SK-N-SH treated with all-trans-retinoic acid at 6 μM for 48 hours (cell line): ENCODE results near the gene IKZF1.

ENCODE experiments used
- ARNTL ChIP-seq: fragments of 450-650 bp; formaldehyde crosslinking; IDR thresholded peaks from 2 replicates; pipeline ENCODE4 v1.5.0; 2020; ENCODE audit warnings: low read depth, mild to moderate bottlenecking, moderate library complexity, borderline replicate concordance
- ISL1 ChIP-seq: fragments of 250-450 bp; sonication (Bioruptor Pico); IDR thresholded peaks from 2 replicates; pipeline ENCODE4 v2.1.2; 2022; ENCODE audit warnings: mild to moderate bottlenecking, moderate library complexity
- RARB ChIP-seq: fragments of 250-450 bp; sonication (Bioruptor Pico); IDR thresholded peaks from 2 replicates; pipeline ENCODE4 v1.8.0; 2021; ENCODE audit warnings: mild to moderate bottlenecking, moderate library complexity
- ZC3H10 ChIP-seq: fragments of 250-450 bp; sonication (Bioruptor Pico); IDR thresholded peaks from 2 replicates; pipeline ENCODE4 v1.5.1; 2021; ENCODE audit warnings: mild to moderate bottlenecking, moderate library complexity
- ZFP3 ChIP-seq: fragments of 250-450 bp; sonication (Bioruptor Pico); IDR thresholded peaks from 2 replicates; pipeline ENCODE4 v1.5.0; 2020; ENCODE audit warnings: mild to moderate bottlenecking, moderate library complexity
- ZNF565 ChIP-seq: fragments of 450-650 bp; formaldehyde crosslinking; conservative IDR thresholded peaks from 2 replicates; pipeline ENCODE4 v1.5.0; 2020; ENCODE audit warnings: low read depth, mild to moderate bottlenecking, moderate library complexity
- TF ChIP-seq, protein P1 (sequence below): fragments of 250-450 bp; sonication (Bioruptor Pico); IDR thresholded peaks from 2 replicates; pipeline ENCODE4 v1.5.1; 2020; ENCODE audit warnings: low read depth, mild to moderate bottlenecking, moderate library complexity
- TF ChIP-seq, protein P2 (sequence below): fragments of 250-450 bp; sonication (Bioruptor Pico); IDR thresholded peaks from 2 replicates; pipeline ENCODE4 v1.8.0; 2020; ENCODE audit warnings: mild to moderate bottlenecking, moderate library complexity, borderline replicate concordance
- TF ChIP-seq, protein P3 (sequence below): fragments of 250-450 bp; sonication (Bioruptor Pico); IDR thresholded peaks from 2 replicates; pipeline ENCODE4 v1.5.0; 2020; ENCODE audit warnings: mild to moderate bottlenecking, moderate library complexity

DNA sequence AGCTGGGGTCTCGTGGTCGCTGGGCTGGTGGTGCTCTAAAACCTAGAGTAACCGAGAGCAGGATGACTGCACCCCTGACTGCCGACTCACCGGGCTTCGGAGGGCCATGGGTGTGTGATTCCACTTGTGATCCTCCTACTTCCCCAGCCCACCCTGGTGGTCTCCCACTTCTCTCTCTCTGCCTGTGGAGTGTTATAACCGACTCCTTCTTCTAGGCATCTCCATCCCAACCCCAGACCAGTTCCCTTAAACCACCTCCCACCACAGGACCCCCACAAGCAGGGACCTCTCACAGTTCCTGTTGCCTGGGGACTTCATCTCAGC is 52.4 kb downstream of the IKZF1 start:
- TF ChIP-seq ZNF565 (CRISPR knock-in tag) (no peak), ARNTL (no peak), ISL1 (CRISPR knock-in tag) (no peak), RARB (CRISPR knock-in tag) (no peak), ZC3H10 (CRISPR knock-in tag) (no peak), ZFP3 (CRISPR knock-in tag) (no peak)
- TF ChIP-seq, protein P1, sequence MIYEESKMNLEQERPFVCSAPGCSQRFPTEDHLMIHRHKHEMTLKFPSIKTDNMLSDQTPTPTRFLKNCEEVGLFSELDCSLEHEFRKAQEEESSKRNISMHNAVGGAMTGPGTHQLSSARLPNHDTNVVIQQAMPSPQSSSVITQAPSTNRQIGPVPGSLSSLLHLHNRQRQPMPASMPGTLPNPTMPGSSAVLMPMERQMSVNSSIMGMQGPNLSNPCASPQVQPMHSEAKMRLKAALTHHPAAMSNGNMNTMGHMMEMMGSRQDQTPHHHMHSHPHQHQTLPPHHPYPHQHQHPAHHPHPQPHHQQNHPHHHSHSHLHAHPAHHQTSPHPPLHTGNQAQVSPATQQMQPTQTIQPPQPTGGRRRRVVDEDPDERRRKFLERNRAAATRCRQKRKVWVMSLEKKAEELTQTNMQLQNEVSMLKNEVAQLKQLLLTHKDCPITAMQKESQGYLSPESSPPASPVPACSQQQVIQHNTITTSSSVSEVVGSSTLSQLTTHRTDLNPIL (CRISPR knock-in tag) = no peak
- TF ChIP-seq, protein P2, sequence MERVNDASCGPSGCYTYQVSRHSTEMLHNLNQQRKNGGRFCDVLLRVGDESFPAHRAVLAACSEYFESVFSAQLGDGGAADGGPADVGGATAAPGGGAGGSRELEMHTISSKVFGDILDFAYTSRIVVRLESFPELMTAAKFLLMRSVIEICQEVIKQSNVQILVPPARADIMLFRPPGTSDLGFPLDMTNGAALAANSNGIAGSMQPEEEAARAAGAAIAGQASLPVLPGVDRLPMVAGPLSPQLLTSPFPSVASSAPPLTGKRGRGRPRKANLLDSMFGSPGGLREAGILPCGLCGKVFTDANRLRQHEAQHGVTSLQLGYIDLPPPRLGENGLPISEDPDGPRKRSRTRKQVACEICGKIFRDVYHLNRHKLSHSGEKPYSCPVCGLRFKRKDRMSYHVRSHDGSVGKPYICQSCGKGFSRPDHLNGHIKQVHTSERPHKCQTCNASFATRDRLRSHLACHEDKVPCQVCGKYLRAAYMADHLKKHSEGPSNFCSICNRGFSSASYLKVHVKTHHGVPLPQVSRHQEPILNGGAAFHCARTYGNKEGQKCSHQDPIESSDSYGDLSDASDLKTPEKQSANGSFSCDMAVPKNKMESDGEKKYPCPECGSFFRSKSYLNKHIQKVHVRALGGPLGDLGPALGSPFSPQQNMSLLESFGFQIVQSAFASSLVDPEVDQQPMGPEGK = no peak
- TF ChIP-seq, protein P3, sequence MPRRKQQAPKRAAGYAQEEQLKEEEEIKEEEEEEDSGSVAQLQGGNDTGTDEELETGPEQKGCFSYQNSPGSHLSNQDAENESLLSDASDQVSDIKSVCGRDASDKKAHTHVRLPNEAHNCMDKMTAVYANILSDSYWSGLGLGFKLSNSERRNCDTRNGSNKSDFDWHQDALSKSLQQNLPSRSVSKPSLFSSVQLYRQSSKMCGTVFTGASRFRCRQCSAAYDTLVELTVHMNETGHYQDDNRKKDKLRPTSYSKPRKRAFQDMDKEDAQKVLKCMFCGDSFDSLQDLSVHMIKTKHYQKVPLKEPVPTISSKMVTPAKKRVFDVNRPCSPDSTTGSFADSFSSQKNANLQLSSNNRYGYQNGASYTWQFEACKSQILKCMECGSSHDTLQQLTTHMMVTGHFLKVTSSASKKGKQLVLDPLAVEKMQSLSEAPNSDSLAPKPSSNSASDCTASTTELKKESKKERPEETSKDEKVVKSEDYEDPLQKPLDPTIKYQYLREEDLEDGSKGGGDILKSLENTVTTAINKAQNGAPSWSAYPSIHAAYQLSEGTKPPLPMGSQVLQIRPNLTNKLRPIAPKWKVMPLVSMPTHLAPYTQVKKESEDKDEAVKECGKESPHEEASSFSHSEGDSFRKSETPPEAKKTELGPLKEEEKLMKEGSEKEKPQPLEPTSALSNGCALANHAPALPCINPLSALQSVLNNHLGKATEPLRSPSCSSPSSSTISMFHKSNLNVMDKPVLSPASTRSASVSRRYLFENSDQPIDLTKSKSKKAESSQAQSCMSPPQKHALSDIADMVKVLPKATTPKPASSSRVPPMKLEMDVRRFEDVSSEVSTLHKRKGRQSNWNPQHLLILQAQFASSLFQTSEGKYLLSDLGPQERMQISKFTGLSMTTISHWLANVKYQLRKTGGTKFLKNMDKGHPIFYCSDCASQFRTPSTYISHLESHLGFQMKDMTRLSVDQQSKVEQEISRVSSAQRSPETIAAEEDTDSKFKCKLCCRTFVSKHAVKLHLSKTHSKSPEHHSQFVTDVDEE (CRISPR knock-in tag) = no peak
